Stimulated activated CD8-positive, alpha-beta memory T cell treated with anti-CD3 and anti-CD28 coated beads, Interleukin-4, amount 100 ng/mL, for 1 hour (primary cell): ENCODE data around the gene IFNLR1.

Source experiments
- DNase-seq, 2 donors: peaks; one replicate each; pipeline ENCODE4 v3.0.0-alpha.2; 2020; ENCODE audit warnings: low read depth in 2 of 2, low spot score in 1 of 2

Gene IFNLR1

GRCh38 chr1:24107462-24108138 lies 79.5 kb downstream of the IFNLR1 start:
- DNase-seq = no peak

DNA sequence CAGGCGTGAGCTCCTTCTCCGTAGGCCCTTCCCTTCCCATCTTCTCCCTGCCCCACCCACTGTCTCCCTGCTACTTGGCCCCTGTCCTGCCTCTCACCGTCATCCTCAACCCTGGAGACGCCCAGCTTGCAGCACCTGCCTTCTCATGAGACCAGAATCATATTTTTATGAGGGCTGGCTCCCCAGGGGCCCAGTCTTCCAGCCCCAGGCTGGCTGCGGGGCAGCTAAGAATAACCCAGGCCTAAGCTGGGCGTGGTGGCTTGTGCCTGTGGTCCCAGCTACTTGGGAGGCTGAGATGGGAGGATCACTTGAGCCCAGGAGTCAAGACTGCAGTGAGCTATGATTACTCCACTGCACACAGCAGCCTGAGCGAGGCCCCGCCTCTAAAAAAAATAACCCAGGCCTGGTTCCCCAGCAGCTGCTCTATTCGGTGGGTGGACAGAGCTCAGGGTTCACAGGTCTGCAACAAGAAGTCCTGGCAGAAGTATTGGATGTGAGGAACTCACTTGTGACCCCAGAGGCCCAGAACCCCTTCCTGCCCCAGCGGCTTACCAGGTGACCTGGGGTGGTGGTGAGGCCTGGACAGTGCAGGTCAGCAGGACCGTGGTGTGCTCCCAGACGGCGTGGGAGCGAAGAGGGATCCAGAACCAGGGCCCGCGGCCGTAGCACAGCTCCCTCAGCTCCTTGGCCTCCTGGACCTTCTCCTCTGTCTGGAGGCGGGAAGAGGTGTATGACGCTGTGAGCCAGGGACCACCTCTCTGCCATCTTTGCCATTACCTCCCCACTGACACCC lies 81.5 kb downstream of the IFNLR1 start:
- no peak for DNase-seq

GRCh38 chr1:24104854-24105253 lies 82.2 kb downstream of the IFNLR1 start:
- DNase-seq = no peak
